BE2C (cell line): ENCODE data around the gene FUT6.
A peak's percentile ranks its signal among the peaks of the same experiment; 100 is the strongest.

ENCODE experiments used
- DNase-seq: peaks from one replicate; pipeline ENCODE4 v3.0.0-alpha.2; 2020
- H3K27me3 ChIP-seq: fragments of 250-450 bp; sonication (Bioruptor Pico); 2 replicates; pipeline ENCODE4 v1.5.1; 2020; ENCODE audit warnings: mild to moderate bottlenecking
- H3K36me3 ChIP-seq: fragments of 250-450 bp; sonication (Bioruptor Pico); 2 replicates; pipeline ENCODE4 v1.5.1; 2020; ENCODE audit warnings: mild to moderate bottlenecking
- H3K4me1 ChIP-seq: fragments of 250-450 bp; sonication (Bioruptor Pico); 2 replicates; pipeline ENCODE4 v1.5.1; 2020
- H3K4me3 ChIP-seq: 2 replicates; pipeline ENCODE4 v1.5.1; 2011; ENCODE audit warnings: low read depth, low read length
- H3K9me3 ChIP-seq: fragments of 250-450 bp; sonication (Bioruptor Pico); 2 replicates; pipeline ENCODE4 v1.5.1; 2020
- CTCF ChIP-seq: IDR thresholded peaks from 2 replicates; pipeline ENCODE4 v1.5.1; 2012; ENCODE audit warnings: mild to moderate bottlenecking, low read depth, low read length

FUT6 gene

GRCh38 chr19:5809053-5809452, 30.4 kb downstream of the FUT6 start:
- Histone ChIP-seq H3K36me3 (no peaks in the 10 kb centered on the region), H3K4me1 (peaks cover 10% of the 10 kb centered on the region), H3K9me3 (no peaks in the 10 kb centered on the region), H3K27me3 (peaks cover 7% of the 10 kb centered on the region), H3K4me3 (no peak overlapping the region)
- TF ChIP-seq CTCF: no peak
- no peak for DNase-seq

- H3K9me3 ChIP-seq: no peaks in the 10 kb centered on the region
- H3K4me3 ChIP-seq: no peak overlapping the region
- peaks cover 7% of the 10 kb centered on the region for H3K27me3 ChIP-seq
- peaks cover 15% of the 10 kb centered on the region for H3K4me1 ChIP-seq
- DNase-seq: peak; percentile 42
- H3K36me3 ChIP-seq: no peaks in the 10 kb centered on the region
- no peak for TF ChIP-seq CTCF
Measured at GRCh38 chr19:5808120-5808816, 31.2 kb downstream of the FUT6 start.

DNA sequence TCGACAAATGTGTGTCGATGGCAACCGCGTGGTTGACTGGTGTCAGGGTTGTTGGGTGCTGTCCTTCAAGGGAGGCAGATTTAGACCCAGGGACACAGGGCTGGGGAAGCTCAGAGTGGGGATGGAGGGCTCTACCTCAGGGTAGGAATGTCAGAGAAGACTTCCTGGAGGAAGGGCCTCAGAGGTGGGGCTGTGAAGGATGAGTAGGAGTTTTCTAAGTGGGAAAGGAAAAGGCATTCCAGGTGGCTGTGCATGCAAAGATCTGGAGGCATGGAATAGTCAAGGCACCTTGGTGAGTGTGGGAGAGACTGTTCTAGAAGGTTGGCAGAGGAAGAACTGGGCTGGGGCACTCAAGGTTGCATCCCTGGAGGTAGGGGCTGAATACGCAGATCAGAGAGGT, 32.6 kb downstream of the FUT6 start:
- Histone ChIP-seq H3K9me3 (no peaks in the 10 kb centered on the region), H3K4me3 (no peak overlapping the region), H3K4me1 (peaks cover 22% of the 10 kb centered on the region), H3K36me3 (no peaks in the 10 kb centered on the region), H3K27me3 (peaks cover 7% of the 10 kb centered on the region)
- TF ChIP-seq CTCF: no peak
- no peak for DNase-seq

GRCh38 chr19:5806133-5806489, 33.4 kb downstream of the FUT6 start:
- Histone ChIP-seq H3K4me3 (no peak overlapping the region), H3K36me3 (no peaks in the 10 kb centered on the region)
- no peak for DNase-seq

GRCh38 chr19:5805462-5806132, 33.9 kb downstream of the FUT6 start:
- Histone ChIP-seq H3K4me3 (peak overlapping the region; percentile 40), H3K36me3 (no peaks in the 10 kb centered on the region)
- DNase-seq: peak; percentile 93

More at GRCh38 chr19:5806133-5806489, 33.4 kb downstream of the FUT6 start:
- peaks cover 7% of the 10 kb centered on the region for H3K27me3 ChIP-seq
- H3K9me3 ChIP-seq: no peaks in the 10 kb centered on the region
- H3K4me1 ChIP-seq: peaks cover 24% of the 10 kb centered on the region
- TF ChIP-seq CTCF: no peak

More at GRCh38 chr19:5805462-5806132, 33.9 kb downstream of the FUT6 start:
- Histone ChIP-seq H3K4me1 (peaks cover 24% of the 10 kb centered on the region), H3K27me3 (peaks cover 7% of the 10 kb centered on the region), H3K9me3 (no peaks in the 10 kb centered on the region)
- TF ChIP-seq CTCF: peak; percentile 75
